Activated CD4-positive, alpha-beta memory T cell treated with anti-CD3 and anti-CD28 coated beads for 36 hours (primary cell): ENCODE measurements around the gene ING1. TPM values are rescaled to one million over a fixed set of nuclear protein-coding genes. Genes with fewer than 3 reads are reported as not detected.

Source experiments
- CTCF ChIA-PET: fragments of 350-600 bp; sonication (Branson Sonifier 250); formaldehyde crosslinking; loops from one replicate; lab custom pipeline; 2021; ENCODE audit warnings: antibody characterized with exemption, inconsistent platforms; lab: Charles Lee
- POLR2A ChIA-PET: fragments of 350-600 bp; sonication (Branson Sonifier 250); formaldehyde crosslinking; loops from one replicate; lab custom pipeline; 2021; ENCODE audit warnings: antibody characterized with exemption; lab: Charles Lee
- DNase-seq: peaks from one replicate; pipeline ENCODE4 v3.0.0-alpha.2; 2020
- H3K27ac Mint-ChIP-seq: one replicate; pipeline ENCODE4 v1.8.0; 2021; ENCODE audit warnings: mixed read lengths
- H3K27me3 Mint-ChIP-seq: one replicate; pipeline ENCODE4 v1.8.0; 2021; ENCODE audit warnings: mixed read lengths
- H3K36me3 Mint-ChIP-seq: one replicate; pipeline ENCODE4 v1.8.0; 2021; ENCODE audit warnings: mixed read lengths
- H3K4me1 Mint-ChIP-seq: one replicate; pipeline ENCODE4 v1.8.0; 2021; ENCODE audit warnings: low read depth, mixed read lengths
- H3K4me3 Mint-ChIP-seq: one replicate; pipeline ENCODE4 v1.8.0; 2021; ENCODE audit warnings: mild to moderate bottlenecking, mixed read lengths
- H3K9me3 Mint-ChIP-seq: one replicate; pipeline ENCODE4 v1.8.0; 2021; ENCODE audit warnings: mixed read lengths
- intact Hi-C: fragments of 100-400 bp; cut with micrococcal nuclease; formaldehyde crosslinking; loops from one replicate; pipeline ENCODE4 v1.15.1; 2023
- total RNA-seq, 2 experiments: library from RNA; stranded (reverse); gene quantifications; one replicate each; pipeline ENCODE4 v1.2.3, GENCODE V29; 2021

The ING1 gene
- total RNA-seq, 2 experiments from 2014 or later, result 18.4 to 18.7 TPM

DNA sequence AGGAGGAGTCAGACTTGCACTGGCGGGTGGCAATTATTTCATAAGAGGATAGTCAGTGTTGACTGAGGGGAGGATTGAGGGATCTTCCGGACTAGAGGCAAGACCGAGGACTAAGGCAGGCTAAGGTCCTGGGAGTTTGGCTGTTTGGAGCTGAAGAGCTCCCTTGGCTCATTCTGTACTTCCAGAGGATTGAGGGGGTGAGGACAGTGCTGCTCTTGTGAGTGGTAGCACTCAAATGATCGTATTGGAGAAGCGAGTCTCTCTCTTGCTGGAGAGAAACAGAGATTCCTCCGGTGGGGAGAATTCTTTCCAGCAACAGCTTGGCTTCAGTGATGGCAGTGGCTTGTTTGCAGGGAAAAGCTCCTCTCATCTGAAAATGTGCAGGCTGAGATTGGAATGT is 47.1 kb downstream of the ING1 start:
- H3K4me3 Mint-ChIP-seq, result no peak overlapping the region
- intact Hi-C loops, result no loop called here
- peaks cover 12% of the 10 kb centered on the region for H3K27me3 Mint-ChIP-seq
- no peaks in the 10 kb centered on the region for H3K9me3 Mint-ChIP-seq
- ChIA-PET POLR2A (no interaction called here), CTCF (no interaction called here)
- no peak for DNase-seq
- no peak overlapping the region for H3K27ac Mint-ChIP-seq
- no peaks in the 10 kb centered on the region for H3K4me1 Mint-ChIP-seq
- no peaks in the 10 kb centered on the region for H3K36me3 Mint-ChIP-seq

DNA sequence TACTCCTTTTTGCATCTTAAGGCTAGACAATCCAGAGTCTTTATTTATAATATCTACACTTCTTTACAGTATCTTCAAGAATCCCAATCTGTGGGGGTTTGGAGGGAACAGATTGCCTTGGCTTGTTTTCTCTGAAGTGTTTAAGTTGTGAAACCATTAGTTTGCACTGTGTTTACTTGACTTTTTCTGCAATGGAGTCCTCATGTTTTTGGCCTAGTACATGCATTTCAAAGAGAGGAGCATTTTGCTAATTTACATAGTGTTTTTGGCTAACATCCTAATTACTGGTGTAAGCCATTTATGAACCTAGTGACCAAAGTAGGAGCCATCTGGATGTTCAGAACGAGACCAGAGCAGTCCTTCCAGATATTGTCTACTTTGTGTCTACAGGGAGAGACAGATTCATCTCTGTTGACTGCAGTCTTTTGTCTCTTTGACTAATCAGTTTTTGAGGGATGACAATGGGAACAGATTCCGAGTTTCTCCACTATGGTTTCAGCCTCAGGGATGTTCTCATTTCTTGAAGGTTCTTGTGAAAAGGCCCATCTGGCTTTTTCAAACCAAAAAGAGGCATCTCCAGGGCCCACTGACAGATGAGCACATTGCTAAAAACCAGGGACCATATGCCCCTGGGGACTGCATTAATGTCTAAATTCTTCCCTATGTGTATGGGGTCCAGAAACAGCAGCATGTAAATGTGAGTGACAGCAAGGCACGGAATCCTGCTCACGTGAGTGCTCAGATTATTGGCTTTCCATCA is 53.4 kb downstream of the ING1 start:
- Mint-ChIP-seq H3K27me3 (peaks cover 13% of the 10 kb centered on the region), H3K4me3 (no peak overlapping the region), H3K4me1 (peaks cover 2% of the 10 kb centered on the region), H3K27ac (no peak overlapping the region), H3K9me3 (no peaks in the 10 kb centered on the region), H3K36me3 (no peaks in the 10 kb centered on the region)
- ChIA-PET CTCF (no interaction called here), POLR2A (no interaction called here)
- intact Hi-C loops, result no loop called here
- no peak for DNase-seq

DNA sequence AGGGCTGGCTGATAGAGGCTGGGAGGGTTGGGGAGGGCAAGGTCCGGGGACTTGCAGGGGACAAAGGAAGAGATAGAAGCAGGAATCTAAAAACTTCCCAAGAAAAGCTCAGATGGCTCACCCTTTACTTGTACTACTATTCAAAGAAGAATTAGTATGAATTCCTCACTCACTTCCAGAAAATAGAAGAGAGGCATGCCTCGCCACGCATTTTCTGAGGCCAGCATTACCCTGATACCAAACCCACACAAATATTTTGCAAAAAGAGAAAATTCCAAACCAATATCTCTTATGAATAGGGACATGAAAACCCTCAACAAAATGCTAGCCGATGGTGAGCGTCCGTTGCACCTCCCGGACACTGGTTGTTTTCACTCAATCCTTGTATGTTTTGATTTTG is 54.0 kb downstream of the ING1 start:
- Mint-ChIP-seq H3K27me3 (peaks cover 14% of the 10 kb centered on the region), H3K4me1 (peaks cover 2% of the 10 kb centered on the region), H3K4me3 (no peak overlapping the region), H3K36me3 (no peaks in the 10 kb centered on the region), H3K9me3 (no peaks in the 10 kb centered on the region), H3K27ac (no peak overlapping the region)
- ChIA-PET CTCF (no interaction called here), POLR2A (no interaction called here)
- DNase-seq, result no peak
- intact Hi-C loops, result no loop called here

DNA sequence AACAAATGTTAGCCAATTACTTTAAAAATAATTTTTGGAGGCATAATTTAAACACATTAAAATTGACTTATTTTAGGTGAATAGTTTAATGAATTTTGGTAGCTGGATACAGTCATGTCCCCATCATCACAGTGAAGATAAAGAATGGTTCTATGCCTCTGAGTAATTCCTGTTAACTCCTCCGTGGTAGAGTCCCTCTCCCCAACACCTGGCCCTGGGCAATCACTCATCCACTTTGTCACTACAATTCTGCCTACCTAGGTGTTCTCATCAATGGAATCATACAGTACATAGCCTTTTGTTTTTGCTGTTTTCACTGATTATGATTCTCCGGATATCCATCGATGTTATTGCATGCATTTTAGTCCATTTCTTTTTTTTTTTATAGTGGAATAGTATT is 55.6 kb downstream of the ING1 start:
- Mint-ChIP-seq H3K27me3 (peaks cover 7% of the 10 kb centered on the region), H3K9me3 (no peaks in the 10 kb centered on the region), H3K27ac (no peak overlapping the region), H3K4me1 (peaks cover 2% of the 10 kb centered on the region), H3K4me3 (no peak overlapping the region), H3K36me3 (no peaks in the 10 kb centered on the region)
- no peak for DNase-seq
- CTCF ChIA-PET, result no interaction called here
- POLR2A ChIA-PET, result no interaction called here
- intact Hi-C loops, result no loop called here

DNA sequence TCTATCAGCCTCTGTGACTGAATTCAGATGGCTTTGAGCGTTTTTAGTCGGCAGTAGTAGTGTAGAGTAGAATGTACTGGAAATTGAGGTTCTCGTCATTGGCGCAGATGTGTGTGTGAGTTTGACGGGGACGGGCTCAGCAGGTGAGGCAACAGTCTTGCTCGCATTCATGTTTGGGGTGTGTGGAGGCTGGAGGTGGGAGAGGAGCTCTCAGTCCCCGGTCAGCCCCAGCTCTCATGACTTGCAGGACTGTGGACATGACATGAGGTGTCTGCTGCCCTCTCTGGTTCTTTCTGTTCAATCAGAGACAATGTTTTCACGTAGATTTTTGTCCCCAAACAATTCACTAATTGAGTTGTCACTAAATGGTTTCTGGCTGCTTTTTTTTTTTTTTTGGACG is 57.2 kb downstream of the ING1 start:
- no peaks in the 10 kb centered on the region for H3K36me3 Mint-ChIP-seq
- intact Hi-C loops, result no loop called here
- no peaks in the 10 kb centered on the region for H3K9me3 Mint-ChIP-seq
- H3K27me3 Mint-ChIP-seq, result peaks cover 8% of the 10 kb centered on the region
- DNase-seq, result no peak
- CTCF ChIA-PET, result no interaction called here
- POLR2A ChIA-PET, result no interaction called here
- no peak overlapping the region for H3K4me3 Mint-ChIP-seq
- no peak overlapping the region for H3K27ac Mint-ChIP-seq
- H3K4me1 Mint-ChIP-seq, result peaks cover 2% of the 10 kb centered on the region

DNA sequence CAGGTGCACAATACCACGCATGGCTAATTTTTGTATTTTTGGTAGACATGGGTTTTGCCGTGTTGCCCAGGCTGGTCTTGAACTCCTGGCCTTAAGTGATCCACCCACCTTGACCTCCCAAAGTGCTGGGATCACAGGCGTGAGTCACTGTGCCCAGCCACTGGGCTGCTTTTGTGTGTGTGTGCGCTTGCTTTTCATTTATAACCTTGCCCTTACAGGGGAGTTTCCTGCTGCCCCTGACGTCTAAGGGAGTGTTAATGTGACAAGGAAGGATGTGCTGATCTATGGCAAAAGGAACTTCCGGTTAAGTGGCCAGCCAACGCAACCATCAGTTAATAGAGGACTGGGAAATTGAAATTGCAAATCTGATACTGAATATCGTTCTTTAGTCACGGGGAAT is 57.7 kb downstream of the ING1 start:
- H3K27me3 Mint-ChIP-seq, result peaks cover 8% of the 10 kb centered on the region
- no peak for DNase-seq
- intact Hi-C loops, result no loop called here
- no peaks in the 10 kb centered on the region for H3K36me3 Mint-ChIP-seq
- ChIA-PET POLR2A (no interaction called here), CTCF (no interaction called here)
- no peaks in the 10 kb centered on the region for H3K9me3 Mint-ChIP-seq
- no peak overlapping the region for H3K27ac Mint-ChIP-seq
- no peak overlapping the region for H3K4me3 Mint-ChIP-seq
- peaks cover 2% of the 10 kb centered on the region for H3K4me1 Mint-ChIP-seq

DNA sequence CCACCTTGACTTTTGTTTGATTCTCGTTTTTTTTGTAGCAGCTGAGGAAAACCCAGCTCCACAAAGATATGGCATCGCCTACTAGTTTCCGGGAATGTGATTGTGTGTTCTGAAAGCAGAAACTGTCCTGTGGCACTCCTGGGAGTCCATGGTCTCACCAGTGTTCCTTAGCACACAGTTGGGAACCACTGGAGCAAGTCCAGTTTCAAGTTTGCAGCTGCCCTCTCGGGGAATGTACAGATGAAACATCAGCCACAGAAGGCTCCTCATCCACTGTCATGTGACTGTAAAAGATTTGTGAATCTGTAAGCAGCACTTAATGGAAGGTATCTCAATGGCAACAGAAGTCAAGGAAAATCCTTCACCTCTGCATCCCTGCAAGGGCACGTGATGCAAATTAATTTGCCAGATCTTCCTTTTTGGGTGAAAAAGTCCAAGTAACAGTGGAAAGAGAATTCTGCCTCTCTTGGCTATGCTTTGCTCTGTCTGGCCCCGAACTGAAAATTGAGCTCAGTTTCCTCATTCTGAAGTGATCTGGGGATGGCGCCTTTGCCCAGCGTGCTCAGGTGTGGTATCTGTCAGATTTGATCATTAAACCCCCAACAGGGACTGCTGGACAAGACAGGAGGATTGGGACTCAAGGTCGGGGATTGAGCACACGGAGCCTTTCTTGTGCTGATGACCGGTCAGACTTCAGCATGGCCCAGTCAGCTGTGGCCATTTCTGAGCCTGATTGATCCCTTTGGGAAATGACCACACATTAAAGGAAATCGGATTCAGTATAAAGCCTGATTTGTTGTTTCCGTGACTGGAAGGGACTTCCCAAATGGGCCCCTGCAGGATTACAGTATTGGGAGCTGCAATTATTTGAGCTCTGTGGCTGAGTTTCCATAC is 58.8 kb downstream of the ING1 start:
- Mint-ChIP-seq H3K27me3 (peaks cover 8% of the 10 kb centered on the region), H3K36me3 (no peaks in the 10 kb centered on the region), H3K4me1 (peaks cover 2% of the 10 kb centered on the region), H3K4me3 (no peak overlapping the region), H3K27ac (no peak overlapping the region), H3K9me3 (no peaks in the 10 kb centered on the region)
- ChIA-PET POLR2A (no interaction called here), CTCF (interaction anchor here (1.0 kb wide), 1 partner anchor 179 kb away, joined by 3 read pairs; no protein-coding TSS in a partner anchor)
- no peak for DNase-seq
- intact Hi-C loops, result no loop called here

Other genes with a start within 250 kb of the ING1 start
- gene RAB20, start 152.0 kb upstream of the ING1 start, total RNA-seq, result 1 to 10 TPM; 1.4 to 2.1 TPM
- 10 to 100 TPM; 22.6 to 22.9 TPM for gene NAXD, start 98.2 kb upstream of the ING1 start, total RNA-seq
- gene CARS2, start 7.6 kb upstream of the ING1 start, total RNA-seq, result 10 to 100 TPM; 54.6 to 59.3 TPM
- 10 to 100 TPM; 83.9 to 97.8 TPM for gene ANKRD10, start 201.4 kb downstream of the ING1 start, total RNA-seq